ENCODE data around the gene PYGM.

GRCh38 chr11:64736654-64737053 is 23.1 kb downstream of the PYGM start:
- TF ChIP-seq POLR2A (IDR thresholded peaks at IDR 0.05) (no peak), CTCF (IDR thresholded peaks at IDR 0.05) (no peak)
